Measurements from ENCODE around the gene TCHH. TPM values are rescaled to one million over a fixed set of nuclear protein-coding genes. Genes with fewer than 3 reads are reported as not detected.
"Not testable (repeated sequence)": the region's sequence is repeated elsewhere in the genome, so short reads cannot be mapped to it uniquely, and the experiment has no call there.

TCHH gene
- polyA plus RNA-seq, 1 donor = 0.22 TPM

DNA sequence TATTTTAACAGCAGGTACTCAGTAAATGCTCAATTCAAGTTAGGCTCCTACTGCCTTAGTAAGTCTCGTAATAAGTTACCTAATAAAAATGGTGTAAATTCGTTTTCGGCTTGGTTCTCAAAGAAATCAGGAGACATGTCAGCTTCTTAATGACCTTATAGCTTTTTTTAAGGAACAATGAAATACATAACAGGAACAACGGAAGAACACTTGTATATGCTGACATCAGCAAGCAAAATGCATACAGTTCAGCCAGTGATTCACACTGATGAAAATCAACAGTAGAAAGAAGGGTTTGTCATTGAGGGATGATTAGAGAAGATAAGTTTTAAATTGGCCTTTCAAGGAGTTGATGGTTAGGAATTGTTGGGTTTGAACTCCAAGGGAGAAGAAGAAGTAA, 30.5 kb upstream of the TCHH start:
- Histone ChIP-seq H3K4me3 (ENCODE audit: low read length) (no peak overlapping the region), H3K9me3 (ENCODE audit: control insufficient read depth, low read depth, low read length) (peaks cover 14% of the 10 kb centered on the region), H3K27me3 (ENCODE audit: control insufficient read depth, insufficient read depth, low read length) (no peaks in the 10 kb centered on the region), H3K4me1 (ENCODE audit: control insufficient read depth, insufficient read depth, low read length) (no peaks in the 10 kb centered on the region), H3K27ac (ENCODE audit: low read length) (no peak overlapping the region), H3K36me3 (ENCODE audit: control insufficient read depth, insufficient read depth, low read length) (no peaks in the 10 kb centered on the region)
- WGBS (ENCODE audit: insufficient coverage, low lambda C conversion rate) = 93% methylated on average over 4 of the region's 4 CpGs
- no peak for DNase-seq

DNA sequence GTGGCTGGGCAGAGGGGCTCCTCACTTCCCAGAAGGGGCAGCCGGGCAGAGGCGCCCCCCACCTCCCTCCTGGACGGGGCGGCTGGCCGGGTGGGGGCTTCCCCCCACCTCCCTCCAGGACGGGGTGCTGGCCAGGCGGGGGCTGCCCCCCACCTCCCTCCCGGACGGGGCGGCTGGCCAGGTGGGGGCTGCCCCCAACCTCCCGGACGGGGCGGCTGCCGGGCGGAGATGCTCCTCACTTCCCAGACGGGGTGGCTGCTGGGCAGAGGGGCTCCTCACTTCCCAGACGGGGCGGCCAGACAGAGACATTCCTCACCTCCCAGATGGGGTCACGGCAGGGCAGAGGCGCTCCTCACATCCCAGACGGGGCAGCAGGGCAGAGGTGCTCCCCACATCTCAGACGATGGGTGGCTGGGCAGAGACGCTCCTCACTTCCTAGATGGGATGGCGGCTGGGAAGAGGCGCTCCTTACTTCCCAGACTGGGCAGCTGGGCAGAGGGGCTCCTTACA, 29.5 kb upstream of the TCHH start:
- WGBS (ENCODE audit: insufficient coverage, low lambda C conversion rate) = no CpG with 5 or more reads among the region's 25 CpGs
- H3K4me1 ChIP-seq (ENCODE audit: control insufficient read depth, insufficient read depth, low read length); H3K27ac ChIP-seq (ENCODE audit: low read length); H3K4me3 ChIP-seq (ENCODE audit: low read length); DNase-seq; H3K27me3 ChIP-seq (ENCODE audit: control insufficient read depth, insufficient read depth, low read length); H3K36me3 ChIP-seq (ENCODE audit: control insufficient read depth, insufficient read depth, low read length): not testable (repeated sequence)
- peaks cover 14% of the 10 kb centered on the region for H3K9me3 ChIP-seq (ENCODE audit: control insufficient read depth, low read depth, low read length)

DNA sequence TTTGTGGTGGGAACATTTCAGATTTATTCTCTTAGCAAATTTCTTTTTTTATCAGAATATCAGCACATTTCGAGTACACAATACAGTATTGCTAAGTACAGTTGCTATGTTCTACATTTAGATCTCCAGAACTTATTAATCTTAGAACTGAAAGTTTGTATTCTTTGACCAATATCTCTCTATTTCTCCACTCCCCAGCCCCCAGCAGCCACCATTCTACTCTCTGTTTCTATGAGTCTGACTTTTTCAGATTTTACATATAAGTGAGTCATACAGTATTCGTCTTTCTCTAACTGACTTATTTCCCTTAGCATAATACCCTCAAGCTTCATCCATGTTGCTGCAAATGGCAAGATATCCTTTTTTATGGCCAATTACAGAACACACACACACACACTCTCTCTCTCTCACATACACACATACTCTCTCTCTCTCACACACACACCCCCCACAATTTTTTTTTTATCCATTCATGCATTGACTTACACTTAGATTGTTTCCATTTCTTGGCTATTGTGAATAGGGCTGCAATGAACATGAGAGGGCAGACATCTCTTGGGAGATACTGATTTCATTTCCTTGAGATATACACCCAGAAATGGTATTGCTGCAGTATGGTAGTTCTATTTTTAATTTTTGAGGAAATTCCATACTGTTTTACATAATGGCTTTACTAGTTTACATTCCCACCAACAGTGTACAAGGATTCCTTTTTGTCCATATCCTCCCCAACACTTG, 28.1 kb upstream of the TCHH start:
- Histone ChIP-seq H3K27me3 (ENCODE audit: control insufficient read depth, insufficient read depth, low read length) (peaks cover 2% of the 10 kb centered on the region), H3K27ac (ENCODE audit: low read length) (no peak overlapping the region), H3K36me3 (ENCODE audit: control insufficient read depth, insufficient read depth, low read length) (no peaks in the 10 kb centered on the region), H3K9me3 (ENCODE audit: control insufficient read depth, low read depth, low read length) (peaks cover 13% of the 10 kb centered on the region), H3K4me1 (ENCODE audit: control insufficient read depth, insufficient read depth, low read length) (no peaks in the 10 kb centered on the region), H3K4me3 (ENCODE audit: low read length) (no peak overlapping the region)
- DNase-seq = no peak
- WGBS (ENCODE audit: insufficient coverage, low lambda C conversion rate) = no CpG with 5 or more reads among the region's 2 CpGs

- H3K4me1 ChIP-seq (ENCODE audit: control insufficient read depth, insufficient read depth, low read length) = no peaks in the 10 kb centered on the region
- no peak overlapping the region for H3K27ac ChIP-seq (ENCODE audit: low read length)
- peaks cover 4% of the 10 kb centered on the region for H3K27me3 ChIP-seq (ENCODE audit: control insufficient read depth, insufficient read depth, low read length)
- H3K36me3 ChIP-seq (ENCODE audit: control insufficient read depth, insufficient read depth, low read length) = no peaks in the 10 kb centered on the region
- DNase-seq = peak; percentile 20 to 40
- no CpG with 5 or more reads among the region's 1 CpG for WGBS (ENCODE audit: insufficient coverage, low lambda C conversion rate)
- peaks cover 4% of the 10 kb centered on the region for H3K9me3 ChIP-seq (ENCODE audit: control insufficient read depth, low read depth, low read length)
- H3K4me3 ChIP-seq (ENCODE audit: low read length) = no peak overlapping the region
Measured at GRCh38 chr1:152141971-152142584, 26.8 kb upstream of the TCHH start.

DNA sequence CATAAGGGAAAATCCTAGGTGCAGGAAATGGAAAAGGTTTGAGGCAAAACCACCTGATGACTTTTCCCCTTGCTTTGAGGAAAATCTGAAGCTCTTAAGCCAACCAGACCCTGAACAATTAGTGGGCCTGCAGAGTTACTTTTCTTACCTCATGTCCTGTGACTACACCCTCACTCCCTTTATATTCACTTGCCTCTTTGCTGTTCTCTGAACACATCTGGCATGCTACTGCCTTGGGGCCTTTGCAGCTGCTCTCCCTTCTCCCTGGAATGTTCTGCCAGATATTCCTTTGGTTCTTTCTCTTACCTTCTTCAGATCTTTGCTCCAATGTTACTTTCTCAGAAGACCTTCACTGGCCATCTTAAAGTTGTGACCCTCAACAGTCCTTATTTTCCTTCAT, 22.0 kb upstream of the TCHH start:
- no peaks in the 10 kb centered on the region for H3K36me3 ChIP-seq (ENCODE audit: control insufficient read depth, insufficient read depth, low read length)
- H3K4me3 ChIP-seq (ENCODE audit: low read length) = no peak overlapping the region
- H3K27me3 ChIP-seq (ENCODE audit: control insufficient read depth, insufficient read depth, low read length) = peaks cover 9% of the 10 kb centered on the region
- H3K4me1 ChIP-seq (ENCODE audit: control insufficient read depth, insufficient read depth, low read length) = no peaks in the 10 kb centered on the region
- DNase-seq = no peak
- H3K9me3 ChIP-seq (ENCODE audit: control insufficient read depth, low read depth, low read length) = peaks cover 5% of the 10 kb centered on the region
- no peak overlapping the region for H3K27ac ChIP-seq (ENCODE audit: low read length)

- Histone ChIP-seq H3K4me3 (ENCODE audit: low read length) (no peak overlapping the region), H3K4me1 (ENCODE audit: control insufficient read depth, insufficient read depth, low read length) (no peaks in the 10 kb centered on the region), H3K27me3 (ENCODE audit: control insufficient read depth, insufficient read depth, low read length) (peaks cover 19% of the 10 kb centered on the region), H3K27ac (ENCODE audit: low read length) (no peak overlapping the region), H3K36me3 (ENCODE audit: control insufficient read depth, insufficient read depth, low read length) (no peaks in the 10 kb centered on the region), H3K9me3 (ENCODE audit: control insufficient read depth, low read depth, low read length) (peaks cover 8% of the 10 kb centered on the region)
- no peak for DNase-seq
Measured at GRCh38 chr1:152130186-152130585, 14.9 kb upstream of the TCHH start.

DNA sequence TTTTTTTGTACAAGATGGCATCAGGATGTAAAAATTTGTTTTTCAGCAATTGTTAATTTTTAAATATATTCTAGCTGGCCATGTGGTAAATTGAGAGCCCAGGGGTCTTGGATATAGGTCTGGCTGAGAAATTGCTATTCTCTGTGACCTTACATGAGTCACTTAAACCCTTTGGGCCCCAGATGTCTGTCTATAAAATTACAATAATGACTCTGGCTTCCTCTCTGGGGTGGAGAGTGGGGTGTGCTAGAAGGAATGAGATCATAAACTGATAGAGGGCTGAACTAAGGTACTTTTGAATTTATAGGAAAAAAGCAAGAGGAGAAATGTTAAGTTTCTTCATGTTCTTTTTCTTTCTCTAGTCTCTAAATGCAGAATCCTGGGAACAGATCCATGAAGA, 12.4 kb upstream of the TCHH start:
- no peak overlapping the region for H3K4me3 ChIP-seq (ENCODE audit: low read length)
- H3K27ac ChIP-seq (ENCODE audit: low read length) = no peak overlapping the region
- DNase-seq = no peak
- H3K27me3 ChIP-seq (ENCODE audit: control insufficient read depth, insufficient read depth, low read length) = peaks cover 21% of the 10 kb centered on the region
- H3K9me3 ChIP-seq (ENCODE audit: control insufficient read depth, low read depth, low read length) = peaks cover 4% of the 10 kb centered on the region
- no peaks in the 10 kb centered on the region for H3K36me3 ChIP-seq (ENCODE audit: control insufficient read depth, insufficient read depth, low read length)
- H3K4me1 ChIP-seq (ENCODE audit: control insufficient read depth, insufficient read depth, low read length) = no peaks in the 10 kb centered on the region

DNA sequence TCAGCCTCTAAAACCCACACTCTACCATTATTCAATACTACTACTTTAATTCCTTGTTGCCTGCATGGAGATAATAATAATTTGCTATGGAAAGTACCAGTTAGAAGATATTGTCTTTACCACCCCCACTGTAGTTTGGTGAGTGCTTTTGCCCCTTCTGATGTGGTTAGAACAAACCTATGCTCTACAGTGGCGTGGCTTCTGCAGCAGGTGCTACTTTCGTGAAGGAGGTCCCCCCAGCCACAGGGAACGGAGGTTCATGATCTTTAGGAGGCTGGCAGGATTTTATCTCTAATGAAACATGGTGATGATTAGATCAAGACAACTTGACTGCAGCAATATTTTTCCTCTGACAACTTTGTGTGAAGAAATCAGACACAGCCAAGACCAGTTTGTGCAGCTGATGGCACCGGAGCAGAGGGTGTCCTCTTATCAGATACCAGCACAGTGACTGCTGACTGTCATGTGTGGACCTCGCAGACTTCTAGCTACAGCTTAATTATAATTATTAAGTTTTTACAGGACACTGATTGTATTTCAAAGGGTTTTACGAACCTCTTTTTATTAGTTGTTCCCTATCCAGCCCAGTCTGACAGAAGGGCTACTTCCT, 10.7 kb upstream of the TCHH start:
- Histone ChIP-seq H3K4me1 (ENCODE audit: control insufficient read depth, insufficient read depth, low read length) (no peaks in the 10 kb centered on the region), H3K27me3 (ENCODE audit: control insufficient read depth, insufficient read depth, low read length) (peaks cover 15% of the 10 kb centered on the region), H3K27ac (ENCODE audit: low read length) (no peak overlapping the region), H3K36me3 (ENCODE audit: control insufficient read depth, insufficient read depth, low read length) (no peaks in the 10 kb centered on the region), H3K4me3 (ENCODE audit: low read length) (no peak overlapping the region), H3K9me3 (ENCODE audit: control insufficient read depth, low read depth, low read length) (no peaks in the 10 kb centered on the region)
- 100% methylated on average over 1 of the region's 6 CpGs for WGBS (ENCODE audit: insufficient coverage, low lambda C conversion rate)
- no peak for DNase-seq

DNA sequence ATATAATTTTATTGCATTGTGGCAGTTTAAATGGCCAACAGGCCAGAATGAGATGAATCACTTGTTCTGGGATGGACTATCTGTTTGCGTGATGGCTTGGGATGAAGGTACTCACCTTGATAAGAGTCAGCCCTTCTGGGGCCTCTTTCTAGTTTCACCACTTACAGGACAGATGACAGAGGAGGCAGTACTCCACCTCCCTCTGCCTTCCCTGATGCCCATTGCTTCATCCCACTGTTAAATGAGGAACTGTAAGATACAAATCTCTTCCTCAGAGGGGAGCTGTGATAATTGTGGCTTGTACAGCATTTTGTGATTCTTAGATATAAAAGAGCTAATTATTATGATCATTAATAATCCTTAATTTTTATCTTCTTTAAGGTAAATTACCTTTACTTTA, 3.7 kb upstream of the TCHH start:
- WGBS (ENCODE audit: insufficient coverage, low lambda C conversion rate) = no CpG with 5 or more reads among the region's 1 CpG
- no peak overlapping the region for H3K4me3 ChIP-seq (ENCODE audit: low read length)
- no peak for DNase-seq
- peaks cover 47% of the 10 kb centered on the region for H3K27me3 ChIP-seq (ENCODE audit: control insufficient read depth, insufficient read depth, low read length)
- H3K27ac ChIP-seq (ENCODE audit: low read length) = no peak overlapping the region
- no peaks in the 10 kb centered on the region for H3K4me1 ChIP-seq (ENCODE audit: control insufficient read depth, insufficient read depth, low read length)
- H3K9me3 ChIP-seq (ENCODE audit: control insufficient read depth, low read depth, low read length) = no peaks in the 10 kb centered on the region
- H3K36me3 ChIP-seq (ENCODE audit: control insufficient read depth, insufficient read depth, low read length) = no peaks in the 10 kb centered on the region

GRCh38 chr1:152112885-152113432, 2.3 kb downstream of the TCHH start:
- Histone ChIP-seq H3K4me3 (ENCODE audit: low read length) (no peak overlapping the region), H3K4me1 (ENCODE audit: control insufficient read depth, insufficient read depth, low read length) (peaks cover 32% of the 10 kb centered on the region)

More at GRCh38 chr1:152112885-152113432, 2.3 kb downstream of the TCHH start:
- Histone ChIP-seq H3K36me3 (ENCODE audit: control insufficient read depth, insufficient read depth, low read length) (no peaks in the 10 kb centered on the region), H3K27me3 (ENCODE audit: control insufficient read depth, insufficient read depth, low read length) (peaks cover 86% of the 10 kb centered on the region), H3K27ac (ENCODE audit: low read length) (no peak overlapping the region), H3K9me3 (ENCODE audit: control insufficient read depth, low read depth, low read length) (peaks cover 27% of the 10 kb centered on the region)
- DNase-seq = no peak
- WGBS (ENCODE audit: insufficient coverage, low lambda C conversion rate) = 25% methylated on average over 6 of the region's 13 CpGs

Data from large intestine (tissue), 3 donors.